OCI-LY3 (cell line): ENCODE measurements around the gene RHBDD1.

ENCODE experiments used
- H2AFZ ChIP-seq: fragments of 200-600, 300-600 bp; shearing (Covaris generic); 2 replicates; pipeline ENCODE4 v1.6.0; 2014; ENCODE audit warnings: antibody characterized with exemption, low read depth, low read length
- H3K27ac ChIP-seq: fragments of 200-600, 300-600 bp; sonication (generic); 2 replicates; pipeline ENCODE4 v1.5.1; 2014; ENCODE audit warnings: mild to moderate bottlenecking, low read length, moderate library complexity, mixed read lengths
- H3K27me3 ChIP-seq: fragments of 200-600, 300-600 bp; sonication (generic); 2 replicates; pipeline ENCODE4 v1.6.1; 2014; ENCODE audit warnings: low read depth, low read length, mixed read lengths
- H3K36me3 ChIP-seq: fragments of 200-600, 300-600 bp; sonication (generic); replicated peaks from 2 replicates; pipeline ENCODE3; 2014; ENCODE audit warnings: low read depth, low read length, mixed read lengths
- H3K4me1 ChIP-seq: fragments of 300-600, 200-600 bp; sonication (generic); 2 replicates; pipeline ENCODE4 v1.6.1; 2014; ENCODE audit warnings: low read length, mixed read lengths
- H3K4me2 ChIP-seq: fragments of 200-600, 300-600 bp; sonication (generic); 2 replicates; pipeline ENCODE4 v1.6.1; 2014; ENCODE audit warnings: low read length, mixed read lengths
- H3K4me3 ChIP-seq: fragments of 300-600, 200-600 bp; sonication (generic); 2 replicates; pipeline ENCODE4 v1.5.1; 2014; ENCODE audit warnings: antibody characterized with exemption, mild to moderate bottlenecking, low read length, moderate library complexity
- H3K79me2 ChIP-seq: fragments of 300-600, 200-600 bp; shearing (Covaris generic); 2 replicates; pipeline ENCODE4 v1.6.1; 2014; ENCODE audit warnings: mild to moderate bottlenecking, low read length, mixed read lengths
- H3K9ac ChIP-seq: fragments of 300-600, 200-600 bp; shearing (Covaris generic); 2 replicates; pipeline ENCODE4 v1.6.0; 2014; ENCODE audit warnings: mild to moderate bottlenecking, low read length, moderate library complexity
- H3K9me3 ChIP-seq: fragments of 200-600, 300-600 bp; shearing (Covaris generic); 2 replicates; pipeline ENCODE4 v1.6.1; 2014; ENCODE audit warnings: low read length, mixed read lengths; ENCODE audit not compliant: insufficient read depth
- H4K20me1 ChIP-seq: fragments of 200-600, 300-600 bp; sonication (generic); 2 replicates; pipeline ENCODE4 v1.6.1; 2016; ENCODE audit warnings: low read length, mixed read lengths; ENCODE audit not compliant: insufficient read depth
- EZH2phosphoT487 ChIP-seq: fragments of 200-600 bp; shearing (Covaris generic); IDR thresholded peaks from 2 replicates; pipeline ENCODE4 v1.6.1; 2018; ENCODE audit warnings: antibody characterized with exemption, mixed run types, low read depth
- TF ChIP-seq, protein P1 (sequence below): fragments of 200-600, 300-600 bp; sonication (generic); IDR thresholded peaks from 2 replicates; pipeline ENCODE4 v1.5.1; 2014; ENCODE audit warnings: antibody characterized with exemption, low read length, low read depth

The RHBDD1 gene

DNA sequence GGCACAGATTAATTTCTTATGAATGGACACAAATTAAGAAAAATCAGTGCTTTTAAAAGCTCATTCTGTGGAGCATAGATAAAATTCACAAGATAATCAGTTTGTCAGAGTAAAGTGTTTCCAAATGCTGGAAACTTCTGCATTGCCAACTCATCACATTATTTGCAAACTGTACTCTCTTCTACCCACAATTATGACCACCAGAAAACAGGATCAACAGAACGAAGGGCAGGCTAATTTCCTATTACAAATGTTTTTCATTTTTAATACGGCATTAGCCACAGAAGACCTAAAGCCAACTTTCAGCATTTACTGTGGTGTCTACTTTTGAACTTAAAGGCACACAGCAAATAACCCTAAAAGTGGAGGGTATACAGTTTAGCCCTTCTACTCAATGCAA lies 42.2 kb upstream of the RHBDD1 start:
- H3K4me1 ChIP-seq, result peaks cover 14% of the 10 kb centered on the region

DNA sequence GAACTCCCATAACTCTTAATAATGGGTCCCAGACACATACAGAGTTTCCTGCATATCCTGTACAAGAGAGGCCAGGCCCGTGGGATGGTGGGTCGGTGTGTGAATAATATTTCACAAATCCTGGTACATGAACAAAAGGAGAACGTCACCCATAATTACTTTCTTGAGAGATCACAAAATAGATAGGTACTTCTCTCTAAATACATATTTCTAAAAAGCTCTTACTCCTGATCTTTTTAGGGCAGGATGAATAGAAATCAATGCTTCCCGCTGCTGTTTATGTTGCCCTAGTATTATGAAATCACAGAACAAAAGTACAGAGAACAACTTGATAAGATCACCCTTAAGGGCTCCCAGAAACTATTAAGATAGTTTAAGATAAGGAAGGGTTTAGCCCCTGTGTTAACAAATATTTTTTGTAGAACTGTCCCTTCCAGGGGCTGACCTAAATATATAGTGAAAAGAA lies 41.6 kb upstream of the RHBDD1 start:
- no peaks in the 10 kb centered on the region for H4K20me1 ChIP-seq
- H3K79me2 ChIP-seq, result no peaks in the 10 kb centered on the region
- no peaks in the 10 kb centered on the region for H3K36me3 ChIP-seq
- no peak overlapping the region for H3K4me3 ChIP-seq
- H3K27me3 ChIP-seq, result no peaks in the 10 kb centered on the region
- no peak overlapping the region for H3K4me2 ChIP-seq
- H3K9me3 ChIP-seq, result no peaks in the 10 kb centered on the region
- TF ChIP-seq EZH2phosphoT487, result no peak
- TF ChIP-seq, protein P1, sequence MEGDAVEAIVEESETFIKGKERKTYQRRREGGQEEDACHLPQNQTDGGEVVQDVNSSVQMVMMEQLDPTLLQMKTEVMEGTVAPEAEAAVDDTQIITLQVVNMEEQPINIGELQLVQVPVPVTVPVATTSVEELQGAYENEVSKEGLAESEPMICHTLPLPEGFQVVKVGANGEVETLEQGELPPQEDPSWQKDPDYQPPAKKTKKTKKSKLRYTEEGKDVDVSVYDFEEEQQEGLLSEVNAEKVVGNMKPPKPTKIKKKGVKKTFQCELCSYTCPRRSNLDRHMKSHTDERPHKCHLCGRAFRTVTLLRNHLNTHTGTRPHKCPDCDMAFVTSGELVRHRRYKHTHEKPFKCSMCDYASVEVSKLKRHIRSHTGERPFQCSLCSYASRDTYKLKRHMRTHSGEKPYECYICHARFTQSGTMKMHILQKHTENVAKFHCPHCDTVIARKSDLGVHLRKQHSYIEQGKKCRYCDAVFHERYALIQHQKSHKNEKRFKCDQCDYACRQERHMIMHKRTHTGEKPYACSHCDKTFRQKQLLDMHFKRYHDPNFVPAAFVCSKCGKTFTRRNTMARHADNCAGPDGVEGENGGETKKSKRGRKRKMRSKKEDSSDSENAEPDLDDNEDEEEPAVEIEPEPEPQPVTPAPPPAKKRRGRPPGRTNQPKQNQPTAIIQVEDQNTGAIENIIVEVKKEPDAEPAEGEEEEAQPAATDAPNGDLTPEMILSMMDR, result no peak
- H3K4me1 ChIP-seq, result peaks cover 14% of the 10 kb centered on the region
- no peak overlapping the region for H3K9ac ChIP-seq
- no peak overlapping the region for H3K27ac ChIP-seq
- H2AFZ ChIP-seq, result no peak overlapping the region

More for the DNA sequence above, 42.2 kb upstream of the RHBDD1 start:
- Histone ChIP-seq H2AFZ (no peak overlapping the region), H3K36me3 (no peaks in the 10 kb centered on the region), H4K20me1 (no peaks in the 10 kb centered on the region), H3K9ac (no peak overlapping the region), H3K27me3 (no peaks in the 10 kb centered on the region), H3K9me3 (no peaks in the 10 kb centered on the region), H3K27ac (no peak overlapping the region), H3K4me3 (no peak overlapping the region), H3K79me2 (no peaks in the 10 kb centered on the region), H3K4me2 (no peak overlapping the region)
- no peak for TF ChIP-seq EZH2phosphoT487
- TF ChIP-seq, protein P1, result no peak

DNA sequence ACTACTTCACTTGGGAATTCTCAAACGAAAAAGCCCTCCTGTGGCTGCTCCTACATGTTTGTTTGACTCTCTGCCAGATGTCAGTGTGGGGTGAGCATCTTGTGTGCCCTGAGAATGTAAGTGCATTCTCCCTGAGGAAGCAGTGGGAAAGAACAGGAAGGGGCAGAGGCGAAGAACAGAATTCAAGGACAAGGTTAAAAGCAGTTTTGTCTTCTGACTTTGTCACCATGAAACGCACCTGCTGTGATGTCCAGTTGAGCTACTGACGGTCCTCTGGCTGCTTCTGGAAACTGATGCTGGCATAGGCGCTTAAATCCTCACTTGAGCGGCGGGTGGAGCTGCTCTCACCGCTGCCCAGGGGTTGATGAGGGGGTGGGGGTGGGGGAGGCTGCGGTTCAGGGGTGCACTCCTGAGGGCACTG lies 41.1 kb upstream of the RHBDD1 start:
- Histone ChIP-seq H2AFZ (no peak overlapping the region), H4K20me1 (no peaks in the 10 kb centered on the region), H3K27me3 (no peaks in the 10 kb centered on the region), H3K4me3 (no peak overlapping the region), H3K79me2 (no peaks in the 10 kb centered on the region), H3K9ac (no peak overlapping the region), H3K4me1 (peaks cover 14% of the 10 kb centered on the region), H3K36me3 (no peaks in the 10 kb centered on the region), H3K4me2 (no peak overlapping the region), H3K27ac (no peak overlapping the region), H3K9me3 (no peaks in the 10 kb centered on the region)
- TF ChIP-seq, protein P1, result no peak
- no peak for TF ChIP-seq EZH2phosphoT487

DNA sequence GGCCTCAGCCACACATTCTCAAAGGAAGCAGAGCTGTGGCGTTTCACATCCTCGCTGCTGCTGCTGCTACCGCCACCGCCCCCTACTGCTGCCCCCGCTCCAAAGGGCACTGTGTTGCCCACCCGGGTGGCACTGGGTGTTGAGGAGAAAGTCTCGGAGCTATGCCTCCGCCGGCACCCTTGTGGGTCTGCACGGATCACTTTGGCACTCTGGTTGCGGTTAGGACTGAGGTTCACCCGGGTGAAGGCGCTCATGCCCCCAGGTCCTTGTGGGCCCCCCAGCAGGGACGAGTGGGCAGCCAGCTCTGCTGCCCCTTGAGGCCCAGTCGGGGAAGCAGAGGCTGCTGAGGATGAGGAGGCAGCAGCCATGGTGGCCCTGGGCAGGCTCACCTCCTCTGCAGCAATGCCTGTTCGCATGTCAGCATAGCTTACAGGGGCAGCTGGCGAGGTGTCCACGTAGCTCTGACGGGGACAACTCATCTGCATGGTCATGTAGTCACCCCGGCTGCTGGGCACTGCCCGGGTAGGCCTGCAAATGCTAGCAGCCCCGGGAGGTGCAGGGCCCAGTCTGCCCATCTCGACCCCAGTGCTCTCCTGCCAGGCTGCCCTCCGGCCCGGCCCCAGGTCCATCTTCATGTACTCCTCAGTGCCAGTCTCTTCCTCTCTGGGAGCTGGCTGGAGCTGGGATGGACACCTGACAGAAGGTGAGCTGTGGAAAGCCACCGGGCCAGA lies 40.4 kb upstream of the RHBDD1 start:
- H3K4me1 ChIP-seq, result peaks cover 14% of the 10 kb centered on the region
- TF ChIP-seq, protein P1, result no peak
- TF ChIP-seq EZH2phosphoT487, result no peak
- no peaks in the 10 kb centered on the region for H3K36me3 ChIP-seq
- H4K20me1 ChIP-seq, result no peaks in the 10 kb centered on the region
- no peak overlapping the region for H3K4me3 ChIP-seq
- H3K27me3 ChIP-seq, result no peaks in the 10 kb centered on the region
- no peaks in the 10 kb centered on the region for H3K79me2 ChIP-seq
- H3K27ac ChIP-seq, result no peak overlapping the region
- no peak overlapping the region for H3K9ac ChIP-seq
- H3K4me2 ChIP-seq, result no peak overlapping the region
- no peaks in the 10 kb centered on the region for H3K9me3 ChIP-seq
- H2AFZ ChIP-seq, result no peak overlapping the region
